ENCODE measurements around the gene OPN5.

The OPN5 gene

GRCh38 chr6:47788498-47788884 lies 6.7 kb downstream of the OPN5 start:
- DNase-seq (ENCODE audit: low read depth, low spot score) = no peak

DNA sequence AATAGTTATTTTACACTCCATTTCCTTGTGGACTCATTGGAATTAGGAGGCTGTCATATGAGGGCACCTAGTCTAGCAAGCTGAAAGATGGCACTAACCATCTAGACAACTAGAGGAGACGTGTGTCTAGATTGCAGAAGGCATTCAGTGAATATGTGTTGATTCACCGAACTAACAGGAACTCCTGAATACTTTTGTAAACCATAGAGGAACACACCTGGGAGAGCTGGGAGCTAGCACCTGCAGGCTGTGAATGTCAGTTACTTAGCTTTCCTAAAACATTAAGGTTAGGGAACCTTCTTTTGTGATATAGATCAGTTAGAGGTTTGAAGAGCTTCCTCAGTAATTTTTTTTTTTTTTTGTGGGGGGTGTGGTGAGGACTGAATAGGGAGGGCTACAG lies 7.7 kb downstream of the OPN5 start:
- no peak for DNase-seq (ENCODE audit: low read depth, low spot score)

GRCh38 chr6:47792216-47792733 lies 10.4 kb downstream of the OPN5 start:
- DNase-seq (ENCODE audit: low read depth, low spot score) = no peak

GRCh38 chr6:47794577-47795135 lies 12.8 kb downstream of the OPN5 start:
- DNase-seq (ENCODE audit: low read depth, low spot score) = no peak

DNA sequence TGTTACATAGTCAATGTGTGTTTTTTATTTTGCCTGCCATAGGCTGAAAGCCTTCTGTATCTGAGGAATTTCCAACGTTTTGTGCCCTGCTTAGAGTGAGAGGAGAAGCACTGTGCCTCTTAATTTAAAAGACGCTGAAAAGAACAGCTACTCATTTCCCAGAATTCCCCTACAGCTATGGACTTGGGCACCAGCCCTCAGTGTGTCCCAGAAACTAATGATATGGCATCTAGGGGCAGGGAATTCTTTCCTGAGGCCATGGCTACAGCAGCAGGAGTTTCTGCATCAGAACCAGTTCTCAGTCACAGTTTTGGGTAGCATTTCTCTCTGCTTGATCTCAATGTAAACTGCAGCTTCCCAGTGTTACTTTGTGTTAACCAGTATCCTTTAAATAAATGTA lies 20.2 kb downstream of the OPN5 start:
- no peak for DNase-seq (ENCODE audit: low read depth, low spot score)

DNA sequence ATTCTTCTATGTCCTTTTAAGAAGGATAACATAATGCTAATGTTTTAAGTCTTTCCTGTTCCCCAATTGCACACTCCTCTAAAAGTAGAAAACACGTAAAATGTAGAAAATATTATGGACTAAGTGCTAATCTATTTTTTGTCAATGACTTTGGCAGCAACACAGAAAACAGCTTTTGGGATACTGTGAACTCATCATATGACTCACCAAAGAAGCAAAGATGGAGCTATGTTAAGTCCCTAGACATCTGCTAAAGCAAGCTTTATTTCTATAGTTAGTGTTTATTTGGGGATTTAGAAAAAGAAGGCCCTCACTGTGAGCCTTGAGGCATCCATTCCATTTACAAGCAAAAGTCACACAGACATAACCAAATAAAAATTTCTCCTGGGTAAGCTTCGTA lies 23.0 kb downstream of the OPN5 start:
- no peak for DNase-seq (ENCODE audit: low read depth, low spot score)

- no peak for DNase-seq (ENCODE audit: low read depth, low spot score)
Observed at GRCh38 chr6:47809873-47810272, 28.0 kb downstream of the OPN5 start.

DNA sequence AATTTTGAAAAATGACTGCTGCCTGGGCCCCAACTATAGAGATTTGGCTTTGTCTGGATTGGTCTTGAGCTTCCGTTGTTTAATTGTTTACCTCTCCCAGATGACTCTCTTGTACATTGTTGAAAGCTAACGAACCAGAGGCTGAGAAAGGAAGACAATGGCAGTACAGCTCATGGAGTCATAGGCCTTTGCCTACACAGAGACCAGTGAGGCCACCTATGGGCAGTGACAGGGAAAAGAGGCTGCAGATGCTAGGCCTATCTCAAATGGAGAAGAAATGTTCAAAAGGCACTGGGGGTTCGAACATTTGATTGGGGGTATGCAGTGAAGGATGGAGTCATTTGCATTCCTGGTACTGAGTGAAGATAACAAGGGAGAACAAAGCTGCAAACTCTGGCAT lies 29.1 kb downstream of the OPN5 start:
- no peak for DNase-seq (ENCODE audit: low read depth, low spot score)

- no peak for DNase-seq (ENCODE audit: low read depth, low spot score)
Observed at GRCh38 chr6:47811443-47811842, 29.6 kb downstream of the OPN5 start.

- no peak for DNase-seq (ENCODE audit: low read depth, low spot score)
Observed at GRCh38 chr6:47817749-47818148, 35.9 kb downstream of the OPN5 start.

GRCh38 chr6:47819461-47819860 lies 37.6 kb downstream of the OPN5 start:
- no peak for DNase-seq (ENCODE audit: low read depth, low spot score)

DNA sequence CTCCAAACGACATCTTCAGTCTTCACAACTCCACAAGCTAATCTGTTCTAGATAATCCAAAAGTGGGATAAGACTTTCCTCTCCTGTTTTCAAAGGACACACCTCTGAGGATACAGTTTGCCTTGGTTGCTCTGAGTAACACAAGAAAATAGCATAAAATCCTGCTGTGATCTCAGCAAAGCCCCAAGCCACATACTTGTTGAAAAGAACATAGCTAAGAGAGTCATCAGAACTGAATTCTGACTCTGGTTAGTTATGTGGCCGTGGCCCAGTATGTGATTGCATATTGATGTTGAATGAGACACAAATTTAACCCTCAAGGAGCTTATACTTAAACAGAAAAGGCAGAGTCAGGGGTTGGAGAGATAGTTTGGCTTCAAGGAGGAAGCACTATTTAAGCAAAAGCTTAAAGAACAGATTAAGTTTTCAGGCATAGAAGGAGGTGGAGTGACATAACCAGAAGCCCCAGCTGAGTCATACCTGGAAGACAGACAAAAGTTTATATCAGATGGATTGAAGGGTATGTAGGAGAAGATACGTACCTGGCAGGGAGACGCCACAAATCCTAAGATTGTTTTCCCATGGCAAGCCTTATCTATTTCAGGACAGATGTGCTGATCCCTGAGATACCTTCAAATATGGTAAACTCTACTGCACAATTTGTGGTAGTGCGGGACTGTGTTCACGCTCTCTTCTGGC lies 41.2 kb downstream of the OPN5 start:
- DNase-seq (ENCODE audit: low read depth, low spot score) = peak; percentile 16

- no peak for DNase-seq (ENCODE audit: low read depth, low spot score)
Observed at GRCh38 chr6:47832386-47833100, 50.7 kb downstream of the OPN5 start.

- DNase-seq (ENCODE audit: low read depth, low spot score) = no peak
Observed at GRCh38 chr6:47834196-47834595, 52.4 kb downstream of the OPN5 start.

DNA sequence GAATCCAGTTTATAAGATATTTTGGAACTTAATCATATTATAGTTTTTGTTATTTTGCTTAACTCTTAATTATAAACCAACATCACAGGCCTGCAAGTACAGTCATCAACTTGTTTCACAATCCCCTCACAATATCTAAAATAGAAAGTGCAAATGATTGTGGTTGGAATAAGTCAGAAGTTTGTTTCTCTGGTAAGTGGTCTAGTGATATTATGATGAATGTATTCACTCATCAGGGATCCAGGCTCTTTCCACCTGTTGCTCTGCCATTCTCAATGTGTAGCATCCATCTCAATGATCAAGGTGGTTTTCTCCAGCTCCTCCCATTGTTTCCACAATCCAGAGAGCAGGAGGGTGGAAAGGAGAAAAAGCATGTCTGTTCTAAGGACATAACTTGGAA lies 54.2 kb downstream of the OPN5 start:
- DNase-seq (ENCODE audit: low read depth, low spot score) = no peak

DNA sequence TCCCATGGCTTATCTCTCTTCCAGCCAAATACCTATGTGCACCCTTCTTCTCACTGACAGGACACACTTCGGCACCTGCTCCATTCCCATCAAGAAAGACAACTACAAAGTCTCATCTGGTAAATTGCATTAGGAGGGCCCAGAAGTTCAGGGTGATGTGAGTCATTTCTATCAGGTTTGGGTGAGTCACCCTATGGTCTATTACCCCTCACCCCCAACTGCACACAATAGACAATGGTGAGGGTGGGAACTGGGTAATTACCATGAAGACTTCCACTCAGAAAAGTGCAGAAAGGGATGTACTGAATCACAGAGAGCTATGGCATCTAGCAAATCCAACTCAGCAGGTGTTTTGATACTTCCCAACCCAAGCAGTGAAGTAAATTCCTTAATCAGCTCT lies 54.8 kb downstream of the OPN5 start:
- no peak for DNase-seq (ENCODE audit: low read depth, low spot score)

- no peak for DNase-seq (ENCODE audit: low read depth, low spot score)
Observed at GRCh38 chr6:47839645-47840044, 57.8 kb downstream of the OPN5 start.

- DNase-seq (ENCODE audit: low read depth, low spot score) = no peak
Observed at GRCh38 chr6:47844881-47845280, 63.0 kb downstream of the OPN5 start.

DNA sequence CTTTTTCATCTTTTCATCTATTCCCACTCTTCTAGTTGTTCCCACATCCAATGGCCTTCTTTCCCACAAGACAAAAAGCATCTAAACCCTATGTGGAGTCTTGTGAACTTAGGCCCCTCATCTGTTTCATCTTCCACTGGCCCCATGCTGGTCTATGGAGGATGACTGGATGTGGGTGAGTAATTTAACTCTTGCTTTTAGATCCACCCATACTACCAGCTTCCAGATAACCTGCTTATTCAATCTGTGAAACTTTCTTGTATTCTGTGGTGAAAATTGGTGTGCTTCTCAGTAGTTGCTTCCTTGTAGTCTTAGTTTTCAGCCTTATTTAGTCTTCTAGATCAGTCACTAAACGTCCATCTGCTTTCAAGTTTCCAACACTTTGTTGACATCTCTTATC lies 64.9 kb downstream of the OPN5 start:
- no peak for DNase-seq (ENCODE audit: low read depth, low spot score)

GRCh38 chr6:47851091-47851490 lies 69.3 kb downstream of the OPN5 start:
- DNase-seq (ENCODE audit: low read depth, low spot score) = no peak

DNA sequence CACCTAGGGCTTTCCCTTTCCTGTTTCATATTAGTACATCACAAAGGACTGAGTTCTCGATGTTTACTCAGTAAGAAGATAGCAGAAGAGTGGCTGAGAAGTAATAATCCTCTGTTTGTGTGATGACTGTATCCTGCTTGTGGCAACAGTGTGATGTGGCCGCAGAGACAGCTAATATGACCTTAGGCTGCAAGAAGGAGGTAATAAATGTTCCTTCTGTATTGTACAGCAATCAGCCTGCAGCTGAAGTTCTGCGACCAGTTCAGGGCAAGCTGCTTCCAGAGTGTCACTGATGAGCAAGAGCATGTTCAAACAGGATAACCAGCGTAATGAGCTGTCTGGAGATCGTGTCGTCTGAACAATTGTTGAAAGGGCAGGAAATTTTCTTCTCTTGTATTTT lies 70.9 kb downstream of the OPN5 start:
- no peak for DNase-seq (ENCODE audit: low read depth, low spot score)

DNA sequence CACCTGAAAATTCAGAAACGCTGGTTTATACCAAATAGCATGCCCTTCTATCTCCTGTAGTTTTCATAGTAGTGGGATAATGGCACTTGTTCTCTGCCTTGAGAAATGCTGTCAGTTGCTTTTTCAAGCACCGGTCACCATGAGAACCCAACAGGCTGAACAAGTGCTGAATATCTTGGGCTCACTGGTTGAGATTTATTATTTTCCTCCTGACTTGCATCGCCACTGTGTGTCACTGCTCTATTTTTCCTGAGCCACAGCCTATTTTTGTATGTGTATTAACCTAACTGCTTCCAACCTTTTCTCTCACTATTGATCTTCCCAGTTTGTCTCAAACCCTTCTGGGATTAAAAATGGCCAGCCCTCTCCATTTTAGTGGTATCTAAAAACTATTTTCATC lies 71.9 kb downstream of the OPN5 start:
- DNase-seq (ENCODE audit: low read depth, low spot score) = no peak

DNA sequence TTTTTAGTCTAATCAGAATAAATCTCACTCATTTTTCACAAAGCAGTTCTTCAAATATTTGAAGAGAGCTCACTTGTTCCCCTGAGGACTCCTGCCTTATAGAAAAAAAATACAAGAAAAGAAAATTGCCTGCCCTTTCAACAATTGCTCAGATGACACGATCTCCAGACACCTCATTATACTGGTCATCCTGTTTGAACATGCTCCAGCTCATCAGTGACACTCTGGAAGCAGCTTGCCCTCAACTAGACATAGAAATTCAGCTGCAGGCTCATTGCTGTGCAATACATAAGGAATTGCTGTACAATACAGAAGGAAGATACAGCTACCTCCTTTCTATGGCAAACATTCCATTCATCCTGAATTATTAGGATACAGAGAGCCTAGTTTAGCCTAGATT lies 73.1 kb downstream of the OPN5 start:
- DNase-seq (ENCODE audit: low read depth, low spot score) = no peak
